ENCODE data around the gene SLC39A9.
A peak's percentile ranks its signal among the peaks of the same experiment; 100 is the strongest.
"Not testable (repeated sequence)": the region's sequence is repeated elsewhere in the genome, so short reads cannot be mapped to it uniquely, and the experiment has no call there.

SLC39A9 gene

GRCh38 chr14:69378274-69378673 is 20.2 kb upstream of the SLC39A9 start:
- Histone ChIP-seq H3K36me3 (replicated peaks) (peaks cover 22% of the 10 kb centered on the region), H3K27me3 (replicated peaks) (no peaks in the 10 kb centered on the region), H3K4me3 (ENCODE audit: low read depth, low read length) (no peak overlapping the region), H3K27ac (no peak overlapping the region)
- no peak for TF ChIP-seq CTCF (IDR thresholded peaks at IDR 0.05; ENCODE audit: low read depth, low read length, missing control alignments)
- DNase-seq, result no peak
- in situ Hi-C loops (cut with HindIII; ENCODE audit: low pct_ligation_motif_present, low sequenced_read_pairs), result no loop called here

GRCh38 chr14:69387311-69387710 is 11.2 kb upstream of the SLC39A9 start:
- in situ Hi-C loops (cut with HindIII; ENCODE audit: low pct_ligation_motif_present, low sequenced_read_pairs), result no loop called here

GRCh38 chr14:69391400-69391799 is 7.1 kb upstream of the SLC39A9 start:
- DNase-seq, result peak; percentile 25
- H3K4me3 ChIP-seq (ENCODE audit: low read depth, low read length); in situ Hi-C loops (cut with HindIII; ENCODE audit: low pct_ligation_motif_present, low sequenced_read_pairs); H3K27ac ChIP-seq; H3K27me3 ChIP-seq (replicated peaks): not testable (repeated sequence)
- H3K36me3 ChIP-seq (replicated peaks), result peaks cover 44% of the 10 kb centered on the region

More at GRCh38 chr14:69387311-69387710, 11.2 kb upstream of the SLC39A9 start:
- H3K36me3 ChIP-seq (replicated peaks), result peaks cover 32% of the 10 kb centered on the region
- H3K27me3 ChIP-seq (replicated peaks), result no peaks in the 10 kb centered on the region
- no peak for TF ChIP-seq CTCF (IDR thresholded peaks at IDR 0.05; ENCODE audit: low read depth, low read length, missing control alignments)
- no peak overlapping the region for H3K4me3 ChIP-seq (ENCODE audit: low read depth, low read length)
- no peak overlapping the region for H3K27ac ChIP-seq
- no peak for DNase-seq

- DNase-seq, result no peak
- Histone ChIP-seq H3K36me3 (replicated peaks) (peaks cover 37% of the 10 kb centered on the region), H3K4me3 (ENCODE audit: low read depth, low read length) (no peak overlapping the region), H3K27me3 (replicated peaks) (no peaks in the 10 kb centered on the region), H3K27ac (no peak overlapping the region)
- in situ Hi-C loops (cut with HindIII; ENCODE audit: low pct_ligation_motif_present, low sequenced_read_pairs), result no loop called here
- no peak for TF ChIP-seq CTCF (IDR thresholded peaks at IDR 0.05; ENCODE audit: low read depth, low read length, missing control alignments)
Measured at GRCh38 chr14:69392481-69392880, 6.0 kb upstream of the SLC39A9 start.

- Histone ChIP-seq H3K27ac (no peak overlapping the region), H3K36me3 (replicated peaks) (peaks cover 32% of the 10 kb centered on the region), H3K4me3 (ENCODE audit: low read depth, low read length) (no peak overlapping the region), H3K27me3 (replicated peaks) (no peaks in the 10 kb centered on the region)
- no peak for TF ChIP-seq CTCF (IDR thresholded peaks at IDR 0.05; ENCODE audit: low read depth, low read length, missing control alignments)
- in situ Hi-C loops (cut with HindIII; ENCODE audit: low pct_ligation_motif_present, low sequenced_read_pairs), result no loop called here
- no peak for DNase-seq
Measured at GRCh38 chr14:69395929-69396328, 2.6 kb upstream of the SLC39A9 start.

DNA sequence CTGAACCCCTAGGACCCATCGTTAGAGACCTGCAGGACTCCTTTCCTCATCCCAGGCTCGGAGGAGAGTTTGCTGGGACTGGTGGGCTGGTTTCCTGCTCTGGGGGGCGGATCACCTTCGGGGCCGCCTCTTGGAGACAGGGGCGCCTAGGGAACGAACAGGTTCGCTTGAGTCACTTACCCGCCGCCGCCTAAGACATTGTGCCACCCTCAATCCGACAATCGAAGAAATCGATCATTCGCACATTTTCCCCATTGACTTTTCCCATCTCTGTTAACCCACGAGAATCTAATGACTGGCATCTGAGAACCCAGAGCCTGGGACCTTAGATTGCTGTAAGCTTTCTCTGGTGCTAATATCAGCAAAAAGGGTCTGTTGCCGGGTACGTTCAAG is 322 bp downstream of the SLC39A9 start:
- Histone ChIP-seq H3K27me3 (replicated peaks) (no peaks in the 10 kb centered on the region), H3K36me3 (replicated peaks) (peaks cover 14% of the 10 kb centered on the region), H3K27ac (peak overlapping the region; percentile 96), H3K4me3 (ENCODE audit: low read depth, low read length) (peak overlapping the region; percentile 94)
- no peak for TF ChIP-seq CTCF (IDR thresholded peaks at IDR 0.05; ENCODE audit: low read depth, low read length, missing control alignments)
- no peak for DNase-seq
- in situ Hi-C loops (cut with HindIII; ENCODE audit: low pct_ligation_motif_present, low sequenced_read_pairs), result no loop called here
